IPS-NIHi7 (cell line): ENCODE data around the gene DCTN3.
A peak's percentile ranks its signal among the peaks of the same experiment; 100 is the strongest.

Experiments
- DNase-seq: peaks from one replicate; pipeline ENCODE4 v3.0.0; 2012; ENCODE audit warnings: mixed read lengths; ENCODE audit errors: extremely low spot score

DCTN3 gene

GRCh38 chr9:34590381-34591247 lies 29.7 kb downstream of the DCTN3 start:
- peak; percentile 54 for DNase-seq

- DNase-seq = peak; percentile 60
Observed at GRCh38 chr9:34589636-34590380, 30.5 kb downstream of the DCTN3 start, which contains the start of gene CNTFR. CNTFR (minus strand) TSS chr9:34589724; CDS start chr9:34568981, 20,743 bp downstream.

- no peak for DNase-seq
Observed at GRCh38 chr9:34588671-34589635, 31.3 kb downstream of the DCTN3 start.

- no peak for DNase-seq
Observed at GRCh38 chr9:34587271-34587670, 33.0 kb downstream of the DCTN3 start.

- DNase-seq = no peak
Observed at GRCh38 chr9:34585946-34586669, 34.2 kb downstream of the DCTN3 start.

GRCh38 chr9:34584970-34585369 lies 35.3 kb downstream of the DCTN3 start:
- DNase-seq = no peak

GRCh38 chr9:34582787-34583186 lies 37.5 kb downstream of the DCTN3 start:
- DNase-seq = no peak

- DNase-seq = no peak
Observed at GRCh38 chr9:34581318-34581717, 39.0 kb downstream of the DCTN3 start.

- no peak for DNase-seq
Observed at GRCh38 chr9:34580358-34580757, 39.9 kb downstream of the DCTN3 start.

GRCh38 chr9:34579808-34580163 lies 40.5 kb downstream of the DCTN3 start:
- DNase-seq = no peak

GRCh38 chr9:34579104-34579807 lies 41.0 kb downstream of the DCTN3 start:
- DNase-seq = no peak

- DNase-seq = peak; percentile 63
Observed at GRCh38 chr9:34578241-34579103, 41.8 kb downstream of the DCTN3 start.

GRCh38 chr9:34577400-34578240 lies 42.7 kb downstream of the DCTN3 start:
- DNase-seq = peak; percentile 64

GRCh38 chr9:34576597-34577399 lies 43.5 kb downstream of the DCTN3 start:
- peak; percentile 72 for DNase-seq

- DNase-seq = no peak
Observed at GRCh38 chr9:34575862-34576596, 44.3 kb downstream of the DCTN3 start.

- no peak for DNase-seq
Observed at GRCh38 chr9:34575241-34575640, 45.1 kb downstream of the DCTN3 start.

- DNase-seq = no peak
Observed at GRCh38 chr9:34574571-34574970, 45.7 kb downstream of the DCTN3 start.
